Body of pancreas (tissue), 4 donors: ENCODE measurements around the gene FNBP1L. TPM values are rescaled to one million over a fixed set of nuclear protein-coding genes. Genes with fewer than 3 reads are reported as not detected.

ENCODE experiments used
- ATAC-seq: fragments of 150-250 bp; one replicate; pipeline ENCODE4 v1.9.1; 2016
- DNase-seq, 4 donors: peaks; one replicate each; pipeline ENCODE4 v3.0.0-alpha.2; 2019
- H3K27ac ChIP-seq, 4 donors: fragments of 200-600 bp; sonication (generic); 1 replicate in 3 of 4; 2 replicates in 1 of 4; pipeline versions ENCODE4 v1.5.1 to v1.6.1; 2016 to 2019; ENCODE audit warnings: mild to moderate bottlenecking in 1 of 4, mixed read lengths in 1 of 4, moderate library complexity in 1 of 4
- H3K27me3 ChIP-seq, 2 donors: fragments of 200-600 bp; sonication (generic); one replicate each; pipeline ENCODE4 v1.6.0; 2016; ENCODE audit warnings: mild to moderate bottlenecking in 1 of 2
- H3K36me3 ChIP-seq, 2 donors: fragments of 200-600 bp; sonication (generic); replicated peaks in 1 of 2; 2 replicates each; pipeline ENCODE4 v1.5.1; 2016; ENCODE audit warnings: low read depth in 2 of 2; ENCODE audit not compliant: insufficient read depth in 1 of 2
- H3K4me1 ChIP-seq: fragments of 200-600 bp; sonication (generic); one replicate; pipeline ENCODE4 v1.6.0; 2016
- H3K4me3 ChIP-seq, 2 donors: fragments of 200-600 bp; sonication (generic); 1 replicate in 1 of 2; 2 replicates in 1 of 2; pipeline ENCODE4 v1.5.1; 2016 to 2019
- H3K9me3 ChIP-seq, 3 donors: fragments of 200-600 bp; sonication (generic); 1 replicate in 2 of 3; 2 replicates in 1 of 3; pipeline ENCODE4 v1.5.1; 2016
- POLR2A ChIP-seq, 3 donors: fragments of 450-650 bp; IDR thresholded peaks; one replicate each; pipeline ENCODE4 v1.6.1; 2016; ENCODE audit warnings: antibody characterized with exemption in 3 of 3, mild to moderate bottlenecking in 2 of 3
- WGBS, 2 donors: methylation state at CpG; one replicate each; pipeline ENCODE4 v1.1.5; 2017; 5-methylcytosine and 5-hydroxymethylcytosine counted together
- intact Hi-C: fragments of 100-400 bp; cut with DNase I; formaldehyde crosslinking; loops from one replicate; pipeline ENCODE4 v1.15.1; 2023
- total RNA-seq, 2 donors: library from RNA; depleted of rRNA; stranded (reverse); fragments of >200 nt; gene quantifications; one replicate each; pipeline ENCODE4 v1.1.0, GENCODE V29; 2016
- TF ChIP-seq, protein P1 (sequence below), 7 experiments: fragments of 450-650 bp in 4 of 7; fragments of 200-600 bp in 3 of 7; sonication (generic) in 3 of 7; IDR thresholded peaks; one replicate each; pipeline ENCODE4 v1.5.1; 2016 to 2019; ENCODE audit warnings: antibody characterized with exemption in 7 of 7

FNBP1L gene
- total RNA-seq, 2 donors from 2014 or later: 23.1 to 32.9 TPM

DNA sequence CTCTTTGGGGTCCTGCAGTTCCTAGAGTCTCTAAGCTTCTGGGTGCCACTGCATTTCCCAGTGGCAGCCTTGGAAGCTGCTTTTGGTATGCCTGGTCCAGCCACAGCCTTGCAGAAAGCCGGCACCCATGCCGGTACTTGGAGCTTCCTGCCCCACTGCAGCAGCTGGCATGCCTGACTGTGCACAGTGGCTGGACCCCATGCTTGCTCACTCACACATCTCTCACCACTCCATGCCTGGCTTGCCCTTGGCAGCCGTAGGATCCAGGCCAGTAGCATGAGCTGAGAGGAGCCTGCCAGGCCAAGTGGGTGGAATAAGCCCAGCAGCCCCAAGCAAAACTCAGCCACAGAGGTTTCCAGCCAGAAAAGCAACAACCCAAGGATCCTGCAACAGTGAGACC is 20.3 kb upstream of the FNBP1L start:
- intact Hi-C loops: no loop called here
- no peak for DNase-seq
- H3K4me3 ChIP-seq: no peak overlapping the region
- no peaks in the 10 kb centered on the region for H3K4me1 ChIP-seq
- H3K36me3 ChIP-seq: no peaks in the 10 kb centered on the region
- no peak overlapping the region for H3K27ac ChIP-seq
- no peak for ATAC-seq
- no peaks in the 10 kb centered on the region for H3K9me3 ChIP-seq
- WGBS, 2 donors: 93% methylated on average over 3 of the region's 3 CpGs; no CpG with 5 or more reads in 1 of the 2 donors
- no peak for TF ChIP-seq POLR2A (IDR thresholded peaks at IDR 0.05)
- TF ChIP-seq, protein P1, sequence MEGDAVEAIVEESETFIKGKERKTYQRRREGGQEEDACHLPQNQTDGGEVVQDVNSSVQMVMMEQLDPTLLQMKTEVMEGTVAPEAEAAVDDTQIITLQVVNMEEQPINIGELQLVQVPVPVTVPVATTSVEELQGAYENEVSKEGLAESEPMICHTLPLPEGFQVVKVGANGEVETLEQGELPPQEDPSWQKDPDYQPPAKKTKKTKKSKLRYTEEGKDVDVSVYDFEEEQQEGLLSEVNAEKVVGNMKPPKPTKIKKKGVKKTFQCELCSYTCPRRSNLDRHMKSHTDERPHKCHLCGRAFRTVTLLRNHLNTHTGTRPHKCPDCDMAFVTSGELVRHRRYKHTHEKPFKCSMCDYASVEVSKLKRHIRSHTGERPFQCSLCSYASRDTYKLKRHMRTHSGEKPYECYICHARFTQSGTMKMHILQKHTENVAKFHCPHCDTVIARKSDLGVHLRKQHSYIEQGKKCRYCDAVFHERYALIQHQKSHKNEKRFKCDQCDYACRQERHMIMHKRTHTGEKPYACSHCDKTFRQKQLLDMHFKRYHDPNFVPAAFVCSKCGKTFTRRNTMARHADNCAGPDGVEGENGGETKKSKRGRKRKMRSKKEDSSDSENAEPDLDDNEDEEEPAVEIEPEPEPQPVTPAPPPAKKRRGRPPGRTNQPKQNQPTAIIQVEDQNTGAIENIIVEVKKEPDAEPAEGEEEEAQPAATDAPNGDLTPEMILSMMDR (IDR thresholded peaks at IDR 0.05): no peak
- H3K27me3 ChIP-seq: no peaks in the 10 kb centered on the region

DNA sequence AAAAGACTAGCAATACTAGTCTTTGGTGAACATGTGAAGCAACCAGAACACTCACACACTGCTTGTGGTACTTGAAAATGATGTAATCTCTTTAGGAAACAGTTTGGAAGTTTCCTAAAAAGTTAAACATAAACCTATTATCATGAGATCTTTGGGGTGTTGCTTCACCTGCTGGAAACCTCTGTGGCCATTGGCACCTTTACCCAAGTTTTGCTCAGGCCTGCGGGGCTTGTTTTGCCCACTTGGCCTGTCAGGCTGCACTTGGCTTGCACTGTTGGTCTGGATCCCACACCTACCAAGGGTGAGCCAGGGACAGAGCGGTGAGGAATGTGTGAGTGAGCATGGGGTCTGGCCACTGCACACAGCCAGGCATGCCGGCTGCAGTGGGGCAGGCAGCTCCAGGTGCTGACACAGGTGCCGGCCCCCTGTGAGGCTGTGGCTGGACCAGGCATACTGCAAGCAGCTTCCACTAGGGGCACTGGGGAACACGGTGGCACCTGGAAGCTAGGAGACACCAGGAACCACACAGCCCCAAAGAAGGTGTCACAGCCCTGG is 14.4 kb upstream of the FNBP1L start:
- H3K4me3 ChIP-seq: no peak overlapping the region
- H3K4me1 ChIP-seq: peaks cover 4% of the 10 kb centered on the region
- H3K27me3 ChIP-seq: no peaks in the 10 kb centered on the region
- no peaks in the 10 kb centered on the region for H3K9me3 ChIP-seq
- 17 to 30% methylated on average over 2 to 5 of the region's 5 CpGs for WGBS, 2 donors
- peak; percentile 72 for ATAC-seq
- intact Hi-C loops: loop anchor here (10.0 kb wide), 2 partner anchors 191 to 381 kb away; no protein-coding TSS in a partner anchor
- H3K27ac ChIP-seq: no peak overlapping the region
- TF ChIP-seq, protein P1 (IDR thresholded peaks at IDR 0.05): peak; percentile 8 to 47 (median 35)
- no peak for TF ChIP-seq POLR2A (IDR thresholded peaks at IDR 0.05)
- no peaks in the 10 kb centered on the region for H3K36me3 ChIP-seq
- peak; percentile 27 to 65 (median 46) for DNase-seq

DNA sequence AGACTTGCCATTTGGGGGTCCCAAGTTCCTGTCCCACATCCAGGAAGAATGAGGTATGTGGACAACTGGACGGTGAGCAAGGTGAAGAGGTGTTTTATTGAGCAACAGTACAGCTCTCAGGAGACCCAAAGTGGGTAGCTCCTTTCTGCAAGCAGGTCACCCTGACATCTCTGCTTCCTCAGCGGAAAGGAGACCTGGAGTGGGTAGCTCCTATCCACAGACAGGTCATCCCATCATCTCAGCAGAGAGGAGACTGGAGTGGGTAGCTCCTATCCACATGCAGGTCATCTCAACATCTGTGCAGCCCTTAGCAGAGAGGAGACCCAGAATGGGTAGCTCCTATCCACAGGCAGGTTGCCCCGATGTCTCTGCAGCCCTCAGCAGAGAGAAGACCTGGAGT is 13.8 kb upstream of the FNBP1L start:
- 62 to 88% methylated on average over 2 to 3 of the region's 3 CpGs for WGBS, 2 donors
- H3K27ac ChIP-seq: no peak overlapping the region
- H3K27me3 ChIP-seq: no peaks in the 10 kb centered on the region
- intact Hi-C loops: loop anchor here (10.0 kb wide), 2 partner anchors 191 to 381 kb away; no protein-coding TSS in a partner anchor
- H3K4me1 ChIP-seq: peaks cover 4% of the 10 kb centered on the region
- ATAC-seq (no peak), DNase-seq (no peak)
- H3K36me3 ChIP-seq: no peaks in the 10 kb centered on the region
- TF ChIP-seq, protein P1 (IDR thresholded peaks at IDR 0.05): no peak
- TF ChIP-seq POLR2A (IDR thresholded peaks at IDR 0.05): no peak
- no peak overlapping the region for H3K4me3 ChIP-seq
- no peaks in the 10 kb centered on the region for H3K9me3 ChIP-seq

DNA sequence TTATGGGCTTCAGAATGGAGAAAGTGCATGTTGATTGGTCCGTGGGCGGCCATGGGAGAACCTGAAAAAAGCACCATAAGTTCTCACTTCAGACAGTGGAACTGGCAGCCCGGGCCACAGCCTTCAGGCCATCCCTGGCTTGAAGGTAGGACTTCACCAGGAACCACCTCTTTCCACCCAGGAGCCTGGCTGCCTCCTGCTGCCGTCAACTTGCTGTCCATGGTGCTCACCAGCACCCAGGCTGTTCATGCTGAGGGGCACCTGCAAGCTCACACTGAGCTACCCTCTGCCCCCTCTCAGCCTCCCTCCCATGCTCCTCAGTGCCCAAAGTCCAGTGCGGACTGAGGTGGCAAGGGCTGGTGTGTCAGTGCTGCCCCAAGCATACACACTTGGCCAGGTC is 12.9 kb upstream of the FNBP1L start:
- DNase-seq (no peak), ATAC-seq (no peak)
- H3K27me3 ChIP-seq: no peaks in the 10 kb centered on the region
- H3K36me3 ChIP-seq: no peaks in the 10 kb centered on the region
- intact Hi-C loops: loop anchor here (10.0 kb wide), 2 partner anchors 190 to 380 kb away; no protein-coding TSS in a partner anchor
- no peak overlapping the region for H3K27ac ChIP-seq
- TF ChIP-seq POLR2A (IDR thresholded peaks at IDR 0.05): no peak
- TF ChIP-seq, protein P1 (IDR thresholded peaks at IDR 0.05): no peak
- H3K4me1 ChIP-seq: peaks cover 4% of the 10 kb centered on the region
- no peaks in the 10 kb centered on the region for H3K9me3 ChIP-seq
- WGBS, 2 donors: 66% methylated on average over 5 of the region's 5 CpGs; no CpG with 5 or more reads in 1 of the 2 donors
- no peak overlapping the region for H3K4me3 ChIP-seq

DNA sequence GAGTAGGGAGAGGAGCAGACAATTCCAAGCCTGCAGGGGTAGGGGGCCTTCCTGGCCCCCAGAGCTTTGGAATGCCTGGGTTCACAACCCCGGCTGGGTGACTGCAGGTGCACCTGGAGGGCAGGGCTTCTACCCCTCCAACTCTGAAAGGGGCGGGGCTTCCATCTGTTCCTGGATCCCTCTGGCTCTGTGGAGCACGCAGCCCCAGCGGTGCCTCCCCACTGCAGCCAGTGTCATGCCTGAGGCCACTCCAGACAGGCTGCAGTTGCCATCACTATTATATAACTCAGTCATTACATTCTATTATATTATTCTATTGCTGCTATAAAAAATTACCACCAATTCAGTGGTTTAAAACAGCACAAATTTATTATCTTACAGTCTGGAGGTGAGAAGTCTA is 12.5 kb upstream of the FNBP1L start:
- TF ChIP-seq POLR2A (IDR thresholded peaks at IDR 0.05): no peak
- TF ChIP-seq, protein P1 (IDR thresholded peaks at IDR 0.05): no peak
- no peak for ATAC-seq

More for the DNA sequence above, 12.5 kb upstream of the FNBP1L start:
- intact Hi-C loops: loop anchor here (10.0 kb wide), 2 partner anchors 189 to 379 kb away; no protein-coding TSS in a partner anchor
- Histone ChIP-seq H3K36me3 (no peaks in the 10 kb centered on the region), H3K27me3 (no peaks in the 10 kb centered on the region), H3K4me3 (no peak overlapping the region), H3K9me3 (no peaks in the 10 kb centered on the region), H3K27ac (no peak overlapping the region), H3K4me1 (peaks cover 4% of the 10 kb centered on the region)
- no peak for DNase-seq
- 61 to 65% methylated on average over 2 to 4 of the region's 4 CpGs for WGBS, 2 donors
